GM20431 (cell line): ENCODE results near the gene SHC3.
"Not testable (repeated sequence)": the region's sequence is repeated elsewhere in the genome, so short reads cannot be mapped to it uniquely, and the experiment has no call there.

Experiments used
- in situ Hi-C: fragments of 300-500 bp; cut with MseI, MboI; formaldehyde crosslinking; loops from one replicate; pipeline ENCODE4 v1.15.0; 2020; ENCODE audit warnings: low sequenced_read_pairs; ENCODE audit not compliant: unreplicated experiment

The SHC3 gene

GRCh38 chr9:89177944-89178829, at the start of gene SHC3:
TSS of gene SHC3 (minus strand) at chr9:89178818. CDS start at chr9:89178460, 358 bp downstream.
- in situ Hi-C loops, result no loop called here

- in situ Hi-C loops, result no loop called here
These were observed 47.4 kb upstream of the SHC3 start for GRCh38 chr9:89225991-89226471.

GRCh38 chr9:89225587-89225986, 47.0 kb upstream of the SHC3 start:
- in situ Hi-C loops, result no loop called here

GRCh38 chr9:89225036-89225435, 46.4 kb upstream of the SHC3 start:
- in situ Hi-C loops, result no loop called here

GRCh38 chr9:89224633-89225032, 46.0 kb upstream of the SHC3 start:
- in situ Hi-C loops, result no loop called here

- in situ Hi-C loops, result no loop called here
These were observed 44.9 kb upstream of the SHC3 start for GRCh38 chr9:89223396-89223977.

- in situ Hi-C loops, result no loop called here
These were observed 41.0 kb upstream of the SHC3 start for GRCh38 chr9:89219637-89220036.

GRCh38 chr9:89218040-89218928, 39.7 kb upstream of the SHC3 start:
- in situ Hi-C loops, result no loop called here

- in situ Hi-C loops, result no loop called here
These were observed 36.7 kb upstream of the SHC3 start for GRCh38 chr9:89215342-89215741.

- in situ Hi-C loops, result no loop called here
These were observed 34.8 kb upstream of the SHC3 start for GRCh38 chr9:89213396-89213880.

- in situ Hi-C loops, result no loop called here
These were observed 33.6 kb upstream of the SHC3 start for GRCh38 chr9:89212171-89212570.

- in situ Hi-C loops, result not testable (repeated sequence)
These were observed 30.7 kb upstream of the SHC3 start for GRCh38 chr9:89209311-89209710.

GRCh38 chr9:89207026-89207425, 28.4 kb upstream of the SHC3 start:
- in situ Hi-C loops, result no loop called here

GRCh38 chr9:89204801-89205200, 26.2 kb upstream of the SHC3 start:
- in situ Hi-C loops, result no loop called here

- in situ Hi-C loops, result no loop called here
These were observed 16.6 kb upstream of the SHC3 start for GRCh38 chr9:89195131-89195797.

- in situ Hi-C loops, result no loop called here
These were observed 16.0 kb upstream of the SHC3 start for GRCh38 chr9:89194421-89195130.

- in situ Hi-C loops, result no loop called here
These were observed 12.4 kb upstream of the SHC3 start for GRCh38 chr9:89191004-89191403.

GRCh38 chr9:89189215-89189614, 10.6 kb upstream of the SHC3 start:
- in situ Hi-C loops, result no loop called here

GRCh38 chr9:89187950-89188349, 9.3 kb upstream of the SHC3 start:
- in situ Hi-C loops, result no loop called here
